ENCODE measurements around the gene RMRP. TPM values are rescaled to one million over a fixed set of nuclear protein-coding genes. Genes with fewer than 3 reads are reported as not detected.

RMRP gene
- total RNA-seq, 3 donors from 2014 or later: 1,664 to 2,064 (median 2,058) TPM

- H3K4me1 ChIP-seq: no peaks in the 10 kb centered on the region
- H3K27ac ChIP-seq: peak overlapping the region; percentile 36 to 66
- TF ChIP-seq POLR2AphosphoS5 (IDR thresholded peaks at IDR 0.05): peak in 1 of 3 donors; percentile 24
- TF ChIP-seq CTCF (IDR thresholded peaks at IDR 0.05): peak; percentile 51 to 74 (median 71)
- no peak for TF ChIP-seq POLR2A (IDR thresholded peaks at IDR 0.05)
- H3K9me3 ChIP-seq: no peaks in the 10 kb centered on the region
- no peak overlapping the region for H3K4me3 ChIP-seq
- H3K36me3 ChIP-seq: peaks cover 17% of the 10 kb centered on the region
- intact Hi-C loops (cut with DNase I; ENCODE audit: low total_unique reads): loop anchor here (1.0 kb wide), 1 partner anchor 33 kb away; no protein-coding TSS in a partner anchor
- no peaks in the 10 kb centered on the region for H3K27me3 ChIP-seq
- peak in 1 of 2 donors; percentile 54 for DNase-seq (ENCODE audit: low spot score in 2 of 2)
Measured at GRCh38 chr9:35696520-35697215, 38.8 kb upstream of the RMRP start.

GRCh38 chr9:35695943-35696401 lies 38.2 kb upstream of the RMRP start:
- peaks cover 17% of the 10 kb centered on the region for H3K36me3 ChIP-seq
- H3K4me1 ChIP-seq: no peaks in the 10 kb centered on the region
- H3K9me3 ChIP-seq: no peaks in the 10 kb centered on the region
- intact Hi-C loops (cut with DNase I; ENCODE audit: low total_unique reads): loop anchor here (1.0 kb wide), 1 partner anchor 33 kb away; no protein-coding TSS in a partner anchor
- no peak overlapping the region for H3K4me3 ChIP-seq
- TF ChIP-seq CTCF (IDR thresholded peaks at IDR 0.05): no peak
- DNase-seq (ENCODE audit: low spot score in 2 of 2): no peak
- peak overlapping the region; percentile 36 to 66 for H3K27ac ChIP-seq
- H3K27me3 ChIP-seq: no peaks in the 10 kb centered on the region

- DNase-seq (ENCODE audit: low spot score in 2 of 2): no peak
- Histone ChIP-seq H3K27ac (peak overlapping the region; percentile 92 to 94), H3K4me1 (peaks cover 0 to 3% of the 10 kb centered on the region in 2 donors), H3K36me3 (no peaks in the 10 kb centered on the region), H3K9me3 (no peaks in the 10 kb centered on the region), H3K4me3 (peak overlapping the region in 1 of 3 donors; percentile 81), H3K27me3 (no peaks in the 10 kb centered on the region)
- TF ChIP-seq CTCF (IDR thresholded peaks at IDR 0.05) (no peak), POLR2A (IDR thresholded peaks at IDR 0.05) (no peak), POLR2AphosphoS5 (IDR thresholded peaks at IDR 0.05) (no peak)
- intact Hi-C loops (cut with DNase I; ENCODE audit: low total_unique reads): no loop called here
Measured at GRCh38 chr9:35691757-35692301, 34.0 kb upstream of the RMRP start.

- no peaks in the 10 kb centered on the region for H3K36me3 ChIP-seq
- H3K27me3 ChIP-seq: no peaks in the 10 kb centered on the region
- no peaks in the 10 kb centered on the region for H3K9me3 ChIP-seq
- TF ChIP-seq POLR2A (IDR thresholded peaks at IDR 0.05) (no peak), POLR2AphosphoS5 (IDR thresholded peaks at IDR 0.05) (no peak), CTCF (IDR thresholded peaks at IDR 0.05) (no peak)
- intact Hi-C loops (cut with DNase I; ENCODE audit: low total_unique reads): no loop called here
- H3K27ac ChIP-seq: peak overlapping the region; percentile 92 to 94
- H3K4me3 ChIP-seq: peak overlapping the region; percentile 55 to 81 (median 68)
- peaks cover 0 to 3% of the 10 kb centered on the region in 2 donors for H3K4me1 ChIP-seq
- no peak for DNase-seq (ENCODE audit: low spot score in 2 of 2)
Measured at GRCh38 chr9:35691334-35691650, 33.5 kb upstream of the RMRP start.

GRCh38 chr9:35690614-35691333 lies 33.0 kb upstream of the RMRP start:
- TF ChIP-seq CTCF (IDR thresholded peaks at IDR 0.05) (no peak), POLR2A (IDR thresholded peaks at IDR 0.05) (peak; percentile 59), POLR2AphosphoS5 (IDR thresholded peaks at IDR 0.05) (peak; percentile 57 to 64 (median 57))
- Histone ChIP-seq H3K4me3 (peak overlapping the region; percentile 55 to 81 (median 68)), H3K27me3 (no peaks in the 10 kb centered on the region), H3K4me1 (peaks cover 0 to 3% of the 10 kb centered on the region in 2 donors), H3K27ac (peak overlapping the region; percentile 92 to 94), H3K9me3 (no peaks in the 10 kb centered on the region), H3K36me3 (no peaks in the 10 kb centered on the region)
- DNase-seq (ENCODE audit: low spot score in 2 of 2): peak; percentile 76 to 81
- intact Hi-C loops (cut with DNase I; ENCODE audit: low total_unique reads): no loop called here

Measured in breast epithelium (tissue), 4 donors.